ENCODE measurements around the gene CELA2B. TPM values are rescaled to one million over a fixed set of nuclear protein-coding genes. Genes with fewer than 3 reads are reported as not detected.
"Not testable (repeated sequence)": the region's sequence is repeated elsewhere in the genome, so short reads cannot be mapped to it uniquely, and the experiment has no call there.

The CELA2B gene
- total RNA-seq, 1 experiment from 2014 or later = not detected

DNA sequence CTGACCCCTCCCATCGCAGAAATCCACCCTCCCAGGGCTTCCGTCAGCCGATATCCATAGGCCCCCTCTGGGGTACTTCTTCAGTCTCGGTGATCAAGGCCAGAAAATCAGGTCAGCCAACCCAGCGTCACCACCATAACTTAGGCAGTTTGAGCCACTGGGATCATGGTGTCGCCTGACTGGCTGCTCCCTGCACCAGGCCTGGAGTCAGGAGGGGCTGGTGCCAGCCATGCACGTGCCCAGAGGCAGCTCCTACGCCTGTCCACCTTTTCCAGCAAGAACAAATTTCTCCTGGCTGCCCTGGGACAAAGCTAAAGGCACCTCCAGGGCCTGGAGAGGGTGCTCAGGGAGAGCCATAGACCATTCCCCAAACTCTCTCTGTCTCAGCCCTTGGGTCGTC lies 42.4 kb upstream of the CELA2B start (continued):
- TF ChIP-seq, protein P1, sequence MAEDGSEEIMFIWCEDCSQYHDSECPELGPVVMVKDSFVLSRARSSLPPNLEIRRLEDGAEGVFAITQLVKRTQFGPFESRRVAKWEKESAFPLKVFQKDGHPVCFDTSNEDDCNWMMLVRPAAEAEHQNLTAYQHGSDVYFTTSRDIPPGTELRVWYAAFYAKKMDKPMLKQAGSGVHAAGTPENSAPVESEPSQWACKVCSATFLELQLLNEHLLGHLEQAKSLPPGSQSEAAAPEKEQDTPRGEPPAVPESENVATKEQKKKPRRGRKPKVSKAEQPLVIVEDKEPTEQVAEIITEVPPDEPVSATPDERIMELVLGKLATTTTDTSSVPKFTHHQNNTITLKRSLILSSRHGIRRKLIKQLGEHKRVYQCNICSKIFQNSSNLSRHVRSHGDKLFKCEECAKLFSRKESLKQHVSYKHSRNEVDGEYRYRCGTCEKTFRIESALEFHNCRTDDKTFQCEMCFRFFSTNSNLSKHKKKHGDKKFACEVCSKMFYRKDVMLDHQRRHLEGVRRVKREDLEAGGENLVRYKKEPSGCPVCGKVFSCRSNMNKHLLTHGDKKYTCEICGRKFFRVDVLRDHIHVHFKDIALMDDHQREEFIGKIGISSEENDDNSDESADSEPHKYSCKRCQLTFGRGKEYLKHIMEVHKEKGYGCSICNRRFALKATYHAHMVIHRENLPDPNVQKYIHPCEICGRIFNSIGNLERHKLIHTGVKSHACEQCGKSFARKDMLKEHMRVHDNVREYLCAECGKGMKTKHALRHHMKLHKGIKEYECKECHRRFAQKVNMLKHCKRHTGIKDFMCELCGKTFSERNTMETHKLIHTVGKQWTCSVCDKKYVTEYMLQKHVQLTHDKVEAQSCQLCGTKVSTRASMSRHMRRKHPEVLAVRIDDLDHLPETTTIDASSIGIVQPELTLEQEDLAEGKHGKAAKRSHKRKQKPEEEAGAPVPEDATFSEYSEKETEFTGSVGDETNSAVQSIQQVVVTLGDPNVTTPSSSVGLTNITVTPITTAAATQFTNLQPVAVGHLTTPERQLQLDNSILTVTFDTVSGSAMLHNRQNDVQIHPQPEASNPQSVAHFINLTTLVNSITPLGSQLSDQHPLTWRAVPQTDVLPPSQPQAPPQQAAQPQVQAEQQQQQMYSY (CRISPR knock-in tag; IDR thresholded peaks at IDR 0.05) = no peak
- TF ChIP-seq, protein P2, sequence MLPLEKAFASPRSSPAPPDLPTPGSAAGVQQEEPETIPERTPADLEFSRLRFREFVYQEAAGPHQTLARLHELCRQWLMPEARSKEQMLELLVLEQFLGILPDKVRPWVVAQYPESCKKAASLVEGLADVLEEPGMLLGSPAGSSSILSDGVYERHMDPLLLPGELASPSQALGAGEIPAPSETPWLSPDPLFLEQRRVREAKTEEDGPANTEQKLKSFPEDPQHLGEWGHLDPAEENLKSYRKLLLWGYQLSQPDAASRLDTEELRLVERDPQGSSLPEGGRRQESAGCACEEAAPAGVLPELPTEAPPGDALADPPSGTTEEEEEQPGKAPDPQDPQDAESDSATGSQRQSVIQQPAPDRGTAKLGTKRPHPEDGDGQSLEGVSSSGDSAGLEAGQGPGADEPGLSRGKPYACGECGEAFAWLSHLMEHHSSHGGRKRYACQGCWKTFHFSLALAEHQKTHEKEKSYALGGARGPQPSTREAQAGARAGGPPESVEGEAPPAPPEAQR (CRISPR knock-in tag; IDR thresholded peaks at IDR 0.05) = no peak
- TF ChIP-seq TEAD4 (CRISPR knock-in tag; IDR thresholded peaks at IDR 0.05) (no peak), SOX15 (CRISPR knock-in tag; IDR thresholded peaks at IDR 0.05) (no peak), SP1 (CRISPR knock-in tag; conservative IDR thresholded peaks at IDR 0.05) (no peak), NR3C1 (CRISPR knock-in tag; conservative IDR thresholded peaks at IDR 0.05; ENCODE audit: low read depth) (no peak), ATF1 (CRISPR knock-in tag; IDR thresholded peaks at IDR 0.05) (no peak), MYBL2 (CRISPR knock-in tag; IDR thresholded peaks at IDR 0.05) (no peak), ETV6 (CRISPR knock-in tag; IDR thresholded peaks at IDR 0.05) (no peak)
- TF ChIP-seq, protein P3, sequence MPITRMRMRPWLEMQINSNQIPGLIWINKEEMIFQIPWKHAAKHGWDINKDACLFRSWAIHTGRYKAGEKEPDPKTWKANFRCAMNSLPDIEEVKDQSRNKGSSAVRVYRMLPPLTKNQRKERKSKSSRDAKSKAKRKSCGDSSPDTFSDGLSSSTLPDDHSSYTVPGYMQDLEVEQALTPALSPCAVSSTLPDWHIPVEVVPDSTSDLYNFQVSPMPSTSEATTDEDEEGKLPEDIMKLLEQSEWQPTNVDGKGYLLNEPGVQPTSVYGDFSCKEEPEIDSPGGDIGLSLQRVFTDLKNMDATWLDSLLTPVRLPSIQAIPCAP (CRISPR knock-in tag; IDR thresholded peaks at IDR 0.05) = no peak

DNA sequence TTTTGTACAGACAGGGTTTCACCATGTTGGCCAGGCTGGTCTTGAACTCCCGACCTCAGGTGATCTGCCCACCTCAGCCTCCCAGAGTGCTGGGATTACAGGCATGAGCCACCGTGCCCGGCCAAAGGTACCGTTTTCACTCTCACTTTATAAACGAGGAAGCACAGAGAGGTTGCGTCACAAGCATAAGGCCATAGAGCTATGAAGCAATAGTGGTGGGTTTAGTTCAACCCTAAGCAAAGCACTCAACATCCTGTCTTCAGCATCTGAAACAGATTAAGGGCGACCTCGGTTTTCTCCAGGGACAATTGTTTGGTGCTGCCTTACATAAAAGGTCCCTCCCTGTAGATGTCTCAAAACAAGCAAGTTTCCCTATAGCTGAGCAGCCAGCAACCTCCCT lies 41.2 kb upstream of the CELA2B start:
- H3K36me3 Mint-ChIP-seq; ATAC-seq; H3K4me1 Mint-ChIP-seq; H3K9me3 Mint-ChIP-seq; H3K4me3 Mint-ChIP-seq; H3K27me3 Mint-ChIP-seq (ENCODE audit: low read depth); H3K27ac Mint-ChIP-seq; DNase-seq (ENCODE audit: low spot score): not testable (repeated sequence)
- POLR2A ChIA-PET = interaction anchor here (0.7 kb wide), 1 partner anchor 153 kb away, joined by 3 read pairs; no protein-coding TSS in a partner anchor
- CTCF ChIA-PET = interaction anchor here (1.6 to 2.5 kb wide), 2 partner anchors 110 to 111 kb away, joined by 3 to 6 read pairs; no protein-coding TSS in a partner anchor

DNA sequence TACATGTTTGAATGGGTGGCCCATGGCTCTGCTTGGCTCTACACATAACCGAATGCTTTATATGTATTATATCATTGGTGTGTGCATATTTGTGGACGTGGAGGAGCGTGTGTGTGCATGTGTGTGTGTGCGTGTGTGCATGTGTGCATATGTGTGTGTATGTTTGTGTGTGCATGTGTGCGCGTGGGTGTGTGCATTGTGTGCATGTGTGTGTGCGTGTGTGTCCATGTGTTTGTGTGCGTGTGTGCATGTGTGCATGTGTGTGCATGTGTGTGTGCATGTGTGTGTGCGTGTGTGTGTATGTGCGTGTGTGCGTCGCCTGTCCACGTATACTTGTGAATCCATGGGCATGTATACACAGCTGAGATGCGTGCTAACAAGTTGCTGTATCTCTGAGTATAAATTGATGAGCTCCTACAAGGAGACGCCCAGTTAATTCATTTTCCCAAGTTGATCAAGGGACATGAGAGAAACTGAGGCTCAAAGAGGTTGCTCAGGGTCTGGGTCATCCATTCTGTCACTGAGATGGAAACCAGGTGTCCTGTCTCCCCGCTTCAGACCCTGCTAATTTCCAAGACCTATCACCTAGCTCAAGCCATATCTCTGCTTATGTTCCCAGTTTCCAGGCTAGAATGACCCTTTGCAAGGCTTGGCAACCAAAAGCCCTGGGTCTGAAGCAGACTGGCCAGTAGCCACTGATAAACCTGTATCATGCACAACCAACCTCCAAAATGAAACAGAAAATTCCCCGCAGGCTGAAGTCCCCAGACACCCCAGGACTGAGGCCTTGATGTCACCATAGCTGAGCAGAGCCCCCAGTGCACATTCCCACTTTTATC lies 40.4 kb upstream of the CELA2B start:
- Mint-ChIP-seq H3K4me1 (peaks cover 4% of the 10 kb centered on the region; the same call in 1 of the 2 replicates), H3K36me3 (no peaks in the 10 kb centered on the region), H3K27me3 (ENCODE audit: low read depth) (no peaks in the 10 kb centered on the region), H3K27ac (no peak overlapping the region), H3K4me3 (no peak overlapping the region), H3K9me3 (no peaks in the 10 kb centered on the region)
- ChIA-PET CTCF (interaction anchor here (1.6 to 2.5 kb wide), 2 partner anchors 111 to 112 kb away, joined by 3 to 6 read pairs; no protein-coding TSS in a partner anchor), POLR2A (no interaction called here)
- ATAC-seq = no peak
- no peak for TF ChIP-seq TCF7 (CRISPR knock-in tag; IDR thresholded peaks at IDR 0.05; ENCODE audit: low read depth)
- TF ChIP-seq, protein P4, sequence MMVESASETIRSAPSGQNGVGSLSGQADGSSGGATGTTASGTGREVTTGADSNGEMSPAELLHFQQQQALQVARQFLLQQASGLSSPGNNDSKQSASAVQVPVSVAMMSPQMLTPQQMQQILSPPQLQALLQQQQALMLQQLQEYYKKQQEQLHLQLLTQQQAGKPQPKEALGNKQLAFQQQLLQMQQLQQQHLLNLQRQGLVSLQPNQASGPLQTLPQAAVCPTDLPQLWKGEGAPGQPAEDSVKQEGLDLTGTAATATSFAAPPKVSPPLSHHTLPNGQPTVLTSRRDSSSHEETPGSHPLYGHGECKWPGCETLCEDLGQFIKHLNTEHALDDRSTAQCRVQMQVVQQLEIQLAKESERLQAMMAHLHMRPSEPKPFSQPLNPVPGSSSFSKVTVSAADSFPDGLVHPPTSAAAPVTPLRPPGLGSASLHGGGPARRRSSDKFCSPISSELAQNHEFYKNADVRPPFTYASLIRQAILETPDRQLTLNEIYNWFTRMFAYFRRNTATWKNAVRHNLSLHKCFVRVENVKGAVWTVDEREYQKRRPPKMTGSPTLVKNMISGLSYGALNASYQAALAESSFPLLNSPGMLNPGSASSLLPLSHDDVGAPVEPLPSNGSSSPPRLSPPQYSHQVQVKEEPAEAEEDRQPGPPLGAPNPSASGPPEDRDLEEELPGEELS (CRISPR knock-in tag; IDR thresholded peaks at IDR 0.05) = no peak
- no peak for TF ChIP-seq NFE2L1 (CRISPR knock-in tag; IDR thresholded peaks at IDR 0.05)
- TF ChIP-seq NFATC4 (CRISPR knock-in tag; IDR thresholded peaks at IDR 0.05) = no peak
- TF ChIP-seq, protein P5, sequence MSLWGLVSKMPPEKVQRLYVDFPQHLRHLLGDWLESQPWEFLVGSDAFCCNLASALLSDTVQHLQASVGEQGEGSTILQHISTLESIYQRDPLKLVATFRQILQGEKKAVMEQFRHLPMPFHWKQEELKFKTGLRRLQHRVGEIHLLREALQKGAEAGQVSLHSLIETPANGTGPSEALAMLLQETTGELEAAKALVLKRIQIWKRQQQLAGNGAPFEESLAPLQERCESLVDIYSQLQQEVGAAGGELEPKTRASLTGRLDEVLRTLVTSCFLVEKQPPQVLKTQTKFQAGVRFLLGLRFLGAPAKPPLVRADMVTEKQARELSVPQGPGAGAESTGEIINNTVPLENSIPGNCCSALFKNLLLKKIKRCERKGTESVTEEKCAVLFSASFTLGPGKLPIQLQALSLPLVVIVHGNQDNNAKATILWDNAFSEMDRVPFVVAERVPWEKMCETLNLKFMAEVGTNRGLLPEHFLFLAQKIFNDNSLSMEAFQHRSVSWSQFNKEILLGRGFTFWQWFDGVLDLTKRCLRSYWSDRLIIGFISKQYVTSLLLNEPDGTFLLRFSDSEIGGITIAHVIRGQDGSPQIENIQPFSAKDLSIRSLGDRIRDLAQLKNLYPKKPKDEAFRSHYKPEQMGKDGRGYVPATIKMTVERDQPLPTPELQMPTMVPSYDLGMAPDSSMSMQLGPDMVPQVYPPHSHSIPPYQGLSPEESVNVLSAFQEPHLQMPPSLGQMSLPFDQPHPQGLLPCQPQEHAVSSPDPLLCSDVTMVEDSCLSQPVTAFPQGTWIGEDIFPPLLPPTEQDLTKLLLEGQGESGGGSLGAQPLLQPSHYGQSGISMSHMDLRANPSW (CRISPR knock-in tag; conservative IDR thresholded peaks at IDR 0.05; ENCODE audit: low read depth) = no peak
- DNase-seq (ENCODE audit: low spot score) = no peak

Data from WTC11 (cell line).